NCI-H1930 (cell line): Measurements from ENCODE around the gene SLC38A3.
"Not testable (repeated sequence)": the region's sequence is repeated elsewhere in the genome, so short reads cannot be mapped to it uniquely, and the experiment has no call there.

ENCODE experiments used
- DNase-seq, 2 experiments: peaks; one replicate each; lab custom pipeline; 2025; lab: John Stamatoyannopoulos, UW

The SLC38A3 gene

GRCh38 chr3:50210510-50211367 is 5.7 kb downstream of the SLC38A3 start:
- no peak for DNase-seq

- not testable (repeated sequence) for DNase-seq
Observed at GRCh38 chr3:50211368-50211717, 6.3 kb downstream of the SLC38A3 start.

- DNase-seq: no peak
Observed at GRCh38 chr3:50211930-50212329, 6.9 kb downstream of the SLC38A3 start.

- no peak for DNase-seq
Observed at GRCh38 chr3:50212502-50212901, 7.4 kb downstream of the SLC38A3 start.

- DNase-seq: no peak
Observed at GRCh38 chr3:50212971-50213370, 7.9 kb downstream of the SLC38A3 start.

- no peak for DNase-seq
Observed at GRCh38 chr3:50213373-50213772, 8.3 kb downstream of the SLC38A3 start.

- DNase-seq: no peak
Observed at GRCh38 chr3:50214824-50215223, 9.8 kb downstream of the SLC38A3 start.

- no peak for DNase-seq
Observed at GRCh38 chr3:50215529-50215928, 10.5 kb downstream of the SLC38A3 start.

GRCh38 chr3:50217681-50218080 is 12.6 kb downstream of the SLC38A3 start:
- no peak for DNase-seq

- no peak for DNase-seq
Observed at GRCh38 chr3:50218448-50218847, 13.4 kb downstream of the SLC38A3 start.

GRCh38 chr3:50219285-50219684 is 14.2 kb downstream of the SLC38A3 start:
- no peak for DNase-seq

- DNase-seq: no peak
Observed at GRCh38 chr3:50220109-50220508, 15.0 kb downstream of the SLC38A3 start.

GRCh38 chr3:50221051-50221410 is 16.0 kb downstream of the SLC38A3 start:
- DNase-seq: no peak

- DNase-seq: no peak
Observed at GRCh38 chr3:50221411-50222168, 16.5 kb downstream of the SLC38A3 start.

GRCh38 chr3:50222169-50222528 is 17.1 kb downstream of the SLC38A3 start:
- no peak for DNase-seq

- DNase-seq: no peak
Observed at GRCh38 chr3:50224639-50225038, 19.6 kb downstream of the SLC38A3 start.

- peak in 1 of 2 experiments; percentile 31 for DNase-seq
Observed at GRCh38 chr3:50226888-50227389, 21.9 kb downstream of the SLC38A3 start.

GRCh38 chr3:50227390-50228183 is 22.5 kb downstream of the SLC38A3 start:
- peak; percentile 77 to 89 for DNase-seq

- DNase-seq: not testable (repeated sequence)
Observed at GRCh38 chr3:50228184-50228763, 23.2 kb downstream of the SLC38A3 start.

GRCh38 chr3:50229490-50229889 is 24.4 kb downstream of the SLC38A3 start:
- DNase-seq: no peak

GRCh38 chr3:50230104-50230793 is 25.2 kb downstream of the SLC38A3 start:
- DNase-seq: no peak

GRCh38 chr3:50230794-50231125 is 25.7 kb downstream of the SLC38A3 start:
- DNase-seq: no peak
